OCI-LY7 (cell line): ENCODE data around the gene INF2. TPM values are rescaled to one million over a fixed set of nuclear protein-coding genes. Genes with fewer than 3 reads are reported as not detected.

Experiments
- BruUV-seq: library from RNA; stranded (reverse); fragments of 400-500 nt; replicated peaks from 2 replicates; lab custom pipeline; 2021; lab: Mats Ljungman, UMichigan
- CTCF ChIA-PET: fragments of 300-600 bp; sonication (Branson Sonifier 250); formaldehyde crosslinking; loops from one replicate; lab custom pipeline; 2022; ENCODE audit warnings: antibody characterized with exemption; ENCODE audit not compliant: unreplicated experiment; lab: Charles Lee
- POLR2A ChIA-PET: fragments of 300-600 bp; sonication (Branson Sonifier 250); formaldehyde crosslinking; loops from one replicate; lab custom pipeline; 2022; ENCODE audit warnings: antibody characterized with exemption; lab: Charles Lee
- DNase-seq: peaks from one replicate; pipeline ENCODE4 v3.0.0-alpha.2; 2015; ENCODE audit warnings: low spot score
- H2AFZ ChIP-seq: fragments of 200-600 bp; sonication (generic), shearing (Covaris generic); 2 replicates; pipeline ENCODE4 v1.6.1; 2014; ENCODE audit warnings: mild to moderate bottlenecking, antibody characterized with exemption, low read length, moderate library complexity
- H3K27ac ChIP-seq: fragments of 200-600 bp; sonication (generic); 2 replicates; pipeline ENCODE4 v1.5.1; 2014; ENCODE audit warnings: mixed run types, low read depth, mild to moderate bottlenecking, moderate library complexity, low read length, inconsistent platforms; ENCODE audit not compliant: poor library complexity, severe bottlenecking
- H3K36me3 ChIP-seq: fragments of 200-600 bp; sonication (generic); 2 replicates; pipeline ENCODE4 v1.6.1; 2014; ENCODE audit warnings: mild to moderate bottlenecking, antibody characterized with exemption, low read length, moderate library complexity, mixed read lengths; ENCODE audit not compliant: insufficient read depth
- H3K4me1 ChIP-seq: fragments of 200-600 bp; sonication (generic); 2 replicates; pipeline ENCODE4 v1.5.1; 2014; ENCODE audit warnings: mild to moderate bottlenecking, low read length; ENCODE audit not compliant: insufficient read depth, poor library complexity, severe bottlenecking
- H3K4me2 ChIP-seq: fragments of 200-600 bp; sonication (generic); 2 replicates; pipeline ENCODE4 v1.6.1; 2014; ENCODE audit warnings: mild to moderate bottlenecking, low read length
- H3K4me3 ChIP-seq: fragments of 200-600 bp; sonication (generic); 2 replicates; pipeline ENCODE4 v1.5.1; 2014; ENCODE audit warnings: mild to moderate bottlenecking, low read depth, low read length; ENCODE audit not compliant: poor library complexity, severe bottlenecking
- H3K79me2 ChIP-seq: fragments of 200-600 bp; sonication (generic); 2 replicates; pipeline ENCODE4 v1.6.1; 2016; ENCODE audit warnings: low read depth, mild to moderate bottlenecking, low read length, moderate library complexity, mixed read lengths; ENCODE audit not compliant: insufficient read depth
- H3K9me2 ChIP-seq: fragments of 200-600 bp; sonication (generic); 2 replicates; pipeline ENCODE4 v1.6.1; 2016; ENCODE audit warnings: mild to moderate bottlenecking, low read length, mixed read lengths; ENCODE audit not compliant: insufficient read depth
- H3K9me3 ChIP-seq: fragments of 200-600 bp; sonication (generic); 2 replicates; pipeline ENCODE4 v1.6.1; 2014; ENCODE audit warnings: mild to moderate bottlenecking, mixed run types, low read length, mixed read lengths
- H4K20me1 ChIP-seq: fragments of 200-600 bp; sonication (generic); 2 replicates; pipeline ENCODE4 v1.6.1; 2014; ENCODE audit warnings: mild to moderate bottlenecking, antibody characterized with exemption, low read length, moderate library complexity, mixed read lengths; ENCODE audit not compliant: insufficient read depth
- CTCF ChIP-seq: fragments of 200-600 bp; sonication (generic); conservative IDR thresholded peaks from 2 replicates; pipeline ENCODE4 v1.5.1; 2014; ENCODE audit warnings: mild to moderate bottlenecking, antibody characterized with exemption, low read length, moderate library complexity, mixed read lengths
- EZH2phosphoT487 ChIP-seq: fragments of 200-600 bp; sonication (generic); IDR thresholded peaks from 2 replicates; pipeline ENCODE4 v1.6.1; 2018; ENCODE audit warnings: low read depth, borderline replicate concordance, mild to moderate bottlenecking, mixed run types, antibody characterized with exemption, low read length, moderate library complexity, mixed read lengths
- intact Hi-C: fragments of 100-400 bp; cut with micrococcal nuclease; formaldehyde crosslinking; loops from one replicate; pipeline ENCODE4 v1.10.0; 2022; ENCODE audit not compliant: unreplicated experiment
- total RNA-seq, 2 experiments: library from RNA; depleted of rRNA in 1 of 2; stranded (reverse); fragments of >200 nt in 1 of 2; shearing (Covaris generic) in 1 of 2; gene quantifications; 2 replicates each; pipeline ENCODE4 v1.2.3, GENCODE V29; 2014 to 2022

The INF2 gene
- total RNA-seq, 2 experiments from 2014 or later, result 39.4 to 51.6 TPM

DNA sequence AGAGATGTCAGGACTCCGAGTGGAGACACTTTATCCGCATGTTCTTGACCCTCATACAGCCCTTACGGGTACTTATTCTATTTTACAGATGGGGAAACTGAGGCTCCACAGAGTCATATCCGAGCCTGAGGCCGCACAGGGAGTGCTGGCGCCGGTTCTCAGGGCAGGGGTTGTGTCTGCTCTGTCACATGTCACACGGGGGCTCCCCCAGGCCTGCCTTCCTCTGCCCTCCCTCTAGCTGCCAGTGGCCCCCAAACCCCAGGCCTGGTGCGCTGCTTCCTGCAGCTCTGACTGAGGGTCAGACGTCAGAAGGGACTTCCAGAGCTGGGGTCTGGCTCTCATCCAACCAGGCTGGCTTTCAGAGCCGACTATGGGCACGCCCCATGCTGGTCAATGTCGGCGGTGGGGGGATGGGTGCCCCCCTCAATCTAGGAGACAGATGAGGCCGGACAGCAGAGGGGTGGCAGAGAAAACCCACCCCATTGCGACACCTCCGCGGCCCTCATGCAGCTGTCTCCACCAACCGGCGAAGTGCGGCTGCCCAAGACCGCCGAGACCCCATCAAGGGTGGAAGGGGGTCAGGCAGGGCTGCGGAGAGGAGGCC is 811 bp upstream of the INF2 start:
- intact Hi-C loops, result no loop called here

DNA sequence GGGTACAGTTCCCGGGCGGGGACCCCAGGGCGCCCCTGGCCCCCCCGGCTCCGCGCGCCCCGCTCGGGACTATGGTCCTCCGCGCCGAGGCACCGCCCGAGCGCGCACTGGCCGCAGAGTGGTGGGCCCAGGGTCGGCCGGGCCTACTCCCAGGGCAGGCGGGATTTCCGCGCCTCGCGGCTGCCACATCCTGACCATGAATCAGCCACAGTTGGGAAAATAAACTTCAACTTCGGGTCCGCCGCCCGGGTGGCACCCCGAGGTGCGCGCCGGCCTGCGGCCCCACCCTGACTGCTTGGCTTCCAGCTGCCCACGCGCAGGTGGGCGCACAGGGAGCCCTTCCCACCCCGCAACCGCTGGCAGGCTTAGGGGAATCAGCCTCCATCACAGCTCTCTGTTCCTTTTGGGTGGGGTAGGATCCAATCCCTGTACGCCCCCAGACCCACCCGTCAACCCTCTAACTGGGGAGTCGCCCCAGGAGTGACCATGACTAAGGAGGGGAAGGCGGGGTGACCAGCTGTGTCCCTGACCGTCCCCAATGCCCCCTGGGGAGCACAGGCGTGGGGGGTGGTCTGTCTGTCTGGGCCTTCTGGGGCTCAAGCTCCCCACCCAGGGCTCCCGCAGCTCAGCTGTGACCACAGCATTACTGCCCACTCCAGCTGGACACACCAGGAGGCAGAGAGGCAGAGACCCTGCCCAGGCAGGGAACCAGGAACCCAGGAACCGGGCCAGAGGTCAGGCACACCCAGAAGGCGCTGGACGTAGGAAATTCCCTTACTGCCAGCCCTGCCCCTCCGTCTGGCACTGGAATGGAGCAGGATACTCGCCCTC is 678 bp downstream of the INF2 start:
- Histone ChIP-seq H3K4me2 (peak overlapping the region; percentile 81), H3K36me3 (no peaks in the 10 kb centered on the region; the same call in 1 of the 2 replicates), H3K27ac (no peak overlapping the region), H3K79me2 (peaks cover 14% of the 10 kb centered on the region; the same call in 1 of the 2 replicates), H3K9me3 (no peaks in the 10 kb centered on the region), H2AFZ (peak overlapping the region; percentile 25; the same call in 1 of the 2 replicates), H3K4me1 (peaks cover 48% of the 10 kb centered on the region), H4K20me1 (0 out of 2 replicates have a peak, but pooled peaks cover 5% of the 10 kb centered on the region), H3K9me2 (no peaks in the 10 kb centered on the region), H3K4me3 (peak overlapping the region; percentile 86)
- TF ChIP-seq CTCF, result no peak
- no peak for TF ChIP-seq EZH2phosphoT487
- ChIA-PET CTCF (no interaction called here), POLR2A (interaction anchor here (0.7 kb wide), 1 partner anchor 32 kb away, joined by 3 read pairs; no protein-coding TSS in a partner anchor)
- no TSS peak for BruUV-seq
- intact Hi-C loops, result no loop called here
- peak; percentile 29 for DNase-seq

More for the DNA sequence above, 811 bp upstream of the INF2 start:
- no peak for DNase-seq
- H3K4me2 ChIP-seq, result peak overlapping the region; percentile 81
- no TSS peak for BruUV-seq
- peaks cover 51% of the 10 kb centered on the region for H3K4me1 ChIP-seq
- H3K36me3 ChIP-seq, result no peaks in the 10 kb centered on the region; the same call in 1 of the 2 replicates
- no peaks in the 10 kb centered on the region for H3K9me3 ChIP-seq
- peak overlapping the region; percentile 86 for H3K4me3 ChIP-seq
- POLR2A ChIA-PET, result interaction anchor here (2.2 kb wide), 1 partner anchor 30 kb away, joined by 11 read pairs; no protein-coding TSS in a partner anchor
- 0 out of 2 replicates have a peak, but pooled peaks cover 5% of the 10 kb centered on the region for H4K20me1 ChIP-seq
- H2AFZ ChIP-seq, result peak overlapping the region; percentile 36; the same call in 1 of the 2 replicates
- CTCF ChIA-PET, result no interaction called here
- H3K9me2 ChIP-seq, result no peaks in the 10 kb centered on the region
- TF ChIP-seq CTCF (no peak), EZH2phosphoT487 (no peak)
- peaks cover 14% of the 10 kb centered on the region; the same call in 1 of the 2 replicates for H3K79me2 ChIP-seq
- H3K27ac ChIP-seq, result peak overlapping the region; percentile 23
